Kidney (tissue), 14 donors: ENCODE measurements around the gene MYH9. TPM values are rescaled to one million over a fixed set of nuclear protein-coding genes. Genes with fewer than 3 reads are reported as not detected.

ENCODE experiments used
- DNase-seq, 5 donors: peaks; one replicate each; pipeline ENCODE4 v3.0.0-alpha.2; 2013 to 2020
- FAIRE-seq: peaks from 2 replicates; lab custom pipeline; 2012; peaks lifted over from hg19 to GRCh38; lab: Jason Lieb, UNC
- H3K27ac ChIP-seq, 2 donors: one replicate each; pipeline ENCODE4 v1.7.0; 2013; ENCODE audit warnings: low read depth in 2 of 2, low read length in 2 of 2, inconsistent platforms in 1 of 2
- H3K27me3 ChIP-seq: one replicate; pipeline ENCODE4 v1.7.1; 2013; ENCODE audit warnings: low read length, inconsistent platforms; ENCODE audit not compliant: control insufficient read depth, insufficient read depth
- H3K36me3 ChIP-seq, 3 donors: one replicate each; pipeline versions ENCODE4 v1.7.0 to v1.7.1; 2013; ENCODE audit warnings: low read length in 3 of 3, control low read depth in 1 of 3, inconsistent platforms in 1 of 3; ENCODE audit not compliant: insufficient read depth in 3 of 3, control insufficient read depth in 2 of 3
- H3K4me1 ChIP-seq, 3 donors: one replicate each; pipeline versions ENCODE4 v1.7.0 to v1.7.1; 2013; ENCODE audit warnings: low read length in 3 of 3, inconsistent platforms in 1 of 3, low read depth in 1 of 3; ENCODE audit not compliant: control insufficient read depth in 2 of 3, insufficient read depth in 2 of 3
- H3K4me3 ChIP-seq, 3 donors: one replicate each; pipeline versions ENCODE4 v1.7.0 to v1.8.1; 2013; ENCODE audit warnings: low read length in 3 of 3, control low read depth in 1 of 3, inconsistent platforms in 1 of 3
- H3K9ac ChIP-seq, 3 donors: one replicate each; pipeline versions ENCODE4 v1.7.0 to v1.7.1; 2013; ENCODE audit warnings: low read length in 3 of 3, control low read depth in 1 of 3, inconsistent platforms in 1 of 3
- H3K9me3 ChIP-seq, 3 donors: one replicate each; pipeline versions ENCODE4 v1.7.0 to v1.7.1; 2013; ENCODE audit warnings: low read length in 3 of 3, control low read depth in 1 of 3, inconsistent platforms in 1 of 3; ENCODE audit not compliant: control insufficient read depth in 2 of 3, insufficient read depth in 1 of 3
- intact Hi-C: fragments of 100-400 bp; cut with DNase I; formaldehyde crosslinking; loops from one replicate; pipeline ENCODE4 v1.11.1; 2022
- polyA plus RNA-seq: library from polyadenylated mRNA; stranded (reverse); fragments of 350-450 nt; fragmentation: Illumina TruSeq; extraction: RNeasy Lipid Tissue Mini Kit (QIAGEN cat#74804); gene quantifications from one replicate; pipeline ENCODE4 v1.2.3, GENCODE V29; 2014; ENCODE audit warnings: low read depth, low replicate concordance; ENCODE audit not compliant: insufficient read depth
- total RNA-seq: library from RNA; stranded (reverse); fragmentation: NEBNext Ultra II Directional; extraction: Animal tissue kit (Norgen Biotek cat#: 25700); gene quantifications from one replicate; pipeline ENCODE4 v1.2.1, GENCODE V29; 2021
- TF ChIP-seq, protein P1 (sequence below): IDR thresholded peaks from 3 replicates; pipeline ENCODE4 v1.5.1; 2012; ENCODE audit warnings: mild to moderate bottlenecking, moderate library complexity, borderline replicate concordance; ENCODE audit not compliant: insufficient read depth; ENCODE audit errors: extremely low read depth
- donor health status: control.
- donor health status: control.
- donor health status: control.
- donor health status: control.
- donor health status: control.
- donor health status: DM: yes; HTN: yes; CAD: no.
- donor health status: Normal renal cell carcinoma (clear cell type).

The MYH9 gene
- total and polyA plus RNA-seq, 2 donors from 2014 or later, result 85.2 to 655 TPM

- TF ChIP-seq, protein P1, sequence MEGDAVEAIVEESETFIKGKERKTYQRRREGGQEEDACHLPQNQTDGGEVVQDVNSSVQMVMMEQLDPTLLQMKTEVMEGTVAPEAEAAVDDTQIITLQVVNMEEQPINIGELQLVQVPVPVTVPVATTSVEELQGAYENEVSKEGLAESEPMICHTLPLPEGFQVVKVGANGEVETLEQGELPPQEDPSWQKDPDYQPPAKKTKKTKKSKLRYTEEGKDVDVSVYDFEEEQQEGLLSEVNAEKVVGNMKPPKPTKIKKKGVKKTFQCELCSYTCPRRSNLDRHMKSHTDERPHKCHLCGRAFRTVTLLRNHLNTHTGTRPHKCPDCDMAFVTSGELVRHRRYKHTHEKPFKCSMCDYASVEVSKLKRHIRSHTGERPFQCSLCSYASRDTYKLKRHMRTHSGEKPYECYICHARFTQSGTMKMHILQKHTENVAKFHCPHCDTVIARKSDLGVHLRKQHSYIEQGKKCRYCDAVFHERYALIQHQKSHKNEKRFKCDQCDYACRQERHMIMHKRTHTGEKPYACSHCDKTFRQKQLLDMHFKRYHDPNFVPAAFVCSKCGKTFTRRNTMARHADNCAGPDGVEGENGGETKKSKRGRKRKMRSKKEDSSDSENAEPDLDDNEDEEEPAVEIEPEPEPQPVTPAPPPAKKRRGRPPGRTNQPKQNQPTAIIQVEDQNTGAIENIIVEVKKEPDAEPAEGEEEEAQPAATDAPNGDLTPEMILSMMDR, result no peak
- Histone ChIP-seq H3K27ac (no peak overlapping the region), H3K27me3 (no peaks in the 10 kb centered on the region), H3K36me3 (no peaks in the 10 kb centered on the region), H3K9ac (no peak overlapping the region), H3K9me3 (no peaks in the 10 kb centered on the region), H3K4me1 (peaks cover 0 to 5% (median 5%) of the 10 kb centered on the region in 3 donors), H3K4me3 (no peak overlapping the region)
- DNase-seq, result no peak
- intact Hi-C loops, result no loop called here
- FAIRE-seq, result no peak
Measured at GRCh38 chr22:36405221-36405661, 17.5 kb upstream of the MYH9 start.

- FAIRE-seq, result no peak
- Histone ChIP-seq H3K27ac (no peak overlapping the region), H3K9ac (no peak overlapping the region), H3K4me3 (no peak overlapping the region), H3K9me3 (no peaks in the 10 kb centered on the region), H3K4me1 (peaks cover 0 to 5% (median 4%) of the 10 kb centered on the region in 3 donors), H3K27me3 (no peaks in the 10 kb centered on the region), H3K36me3 (no peaks in the 10 kb centered on the region)
- intact Hi-C loops, result no loop called here
- no peak for DNase-seq
- TF ChIP-seq, protein P1, result no peak
Measured at GRCh38 chr22:36404446-36404845, 16.7 kb upstream of the MYH9 start.

- Histone ChIP-seq H3K27me3 (no peaks in the 10 kb centered on the region), H3K4me1 (peaks cover 0 to 6% (median 0%) of the 10 kb centered on the region in 3 donors), H3K9me3 (no peaks in the 10 kb centered on the region), H3K36me3 (no peaks in the 10 kb centered on the region), H3K4me3 (no peak overlapping the region), H3K9ac (no peak overlapping the region), H3K27ac (no peak overlapping the region)
- TF ChIP-seq, protein P1, result no peak
- DNase-seq, result no peak
- FAIRE-seq, result no peak
- intact Hi-C loops, result no loop called here
Measured at GRCh38 chr22:36399472-36399778, 11.7 kb upstream of the MYH9 start.
